Smooth muscle cell of the brain vasculature (primary cell): ENCODE measurements around the gene MAEA.
A peak's percentile ranks its signal among the peaks of the same experiment; 100 is the strongest.

ENCODE experiments used
- DNase-seq: peaks from one replicate; pipeline ENCODE4 v3.0.0-alpha.2; 2012; ENCODE audit warnings: low read depth, low spot score

MAEA gene

GRCh38 chr4:1289207-1290164 lies at the start of gene MAEA:
MAEA (plus strand) TSS chr4:1289891; CDS start chr4:1289914, 23 bp downstream.
- peak; percentile 87 for DNase-seq

- no peak for DNase-seq
These were observed 49.8 kb upstream of the MAEA start for GRCh38 chr4:1239950-1240307.

- DNase-seq = no peak
These were observed 48.8 kb upstream of the MAEA start for GRCh38 chr4:1240721-1241465.

DNA sequence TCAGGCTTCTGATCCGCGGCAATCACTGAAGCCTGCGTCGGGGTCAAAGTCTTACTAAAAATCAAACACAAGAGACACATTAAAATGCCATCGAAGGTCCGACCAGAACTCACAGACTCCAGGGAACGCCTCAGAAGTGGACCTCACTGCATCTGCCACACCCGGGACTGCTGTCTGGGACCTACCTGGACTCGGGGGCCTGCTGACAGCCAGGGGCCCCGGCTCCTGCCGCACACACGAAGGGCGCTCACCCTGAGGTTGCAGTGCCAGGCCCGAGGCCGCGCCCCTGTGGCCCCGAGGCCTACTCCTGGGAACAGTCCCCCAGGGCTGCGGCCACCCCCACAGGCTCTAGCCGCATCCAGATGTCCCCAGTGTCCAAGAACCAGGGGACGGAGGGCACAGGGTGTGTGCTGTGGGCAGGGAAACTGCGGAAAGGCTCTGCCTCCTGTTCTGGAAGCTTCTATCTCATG lies 48.2 kb upstream of the MAEA start:
- DNase-seq = no peak

DNA sequence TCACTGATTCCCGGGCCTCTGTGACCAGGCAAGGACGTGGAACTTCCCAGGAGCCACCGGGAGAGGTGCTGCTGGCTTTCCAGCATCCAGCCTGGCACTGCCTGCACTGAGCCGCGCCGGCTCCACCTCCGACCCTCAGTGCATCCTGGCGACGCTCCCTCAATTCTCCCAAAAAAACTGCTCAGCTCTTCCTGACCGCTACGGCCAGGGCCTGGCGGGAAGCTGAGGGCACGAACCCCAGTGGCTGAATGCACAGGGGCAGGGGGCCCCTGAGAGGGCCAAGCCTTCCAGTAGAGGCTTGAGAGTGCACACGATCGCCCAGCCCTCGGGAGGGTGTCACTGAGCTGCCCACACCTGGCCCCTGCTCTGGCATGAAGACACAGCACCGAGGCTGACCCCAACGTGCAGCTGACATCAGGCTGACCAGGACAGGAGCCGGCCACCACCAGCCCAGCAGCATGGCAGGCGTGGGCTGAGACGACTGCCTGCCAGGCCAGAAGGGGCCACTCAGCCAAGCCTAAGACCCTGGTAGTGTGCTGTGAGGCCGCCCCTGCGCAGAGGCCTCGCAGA lies 47.7 kb upstream of the MAEA start:
- DNase-seq = no peak

- no peak for DNase-seq
These were observed 46.9 kb upstream of the MAEA start for GRCh38 chr4:1242506-1243450.

DNA sequence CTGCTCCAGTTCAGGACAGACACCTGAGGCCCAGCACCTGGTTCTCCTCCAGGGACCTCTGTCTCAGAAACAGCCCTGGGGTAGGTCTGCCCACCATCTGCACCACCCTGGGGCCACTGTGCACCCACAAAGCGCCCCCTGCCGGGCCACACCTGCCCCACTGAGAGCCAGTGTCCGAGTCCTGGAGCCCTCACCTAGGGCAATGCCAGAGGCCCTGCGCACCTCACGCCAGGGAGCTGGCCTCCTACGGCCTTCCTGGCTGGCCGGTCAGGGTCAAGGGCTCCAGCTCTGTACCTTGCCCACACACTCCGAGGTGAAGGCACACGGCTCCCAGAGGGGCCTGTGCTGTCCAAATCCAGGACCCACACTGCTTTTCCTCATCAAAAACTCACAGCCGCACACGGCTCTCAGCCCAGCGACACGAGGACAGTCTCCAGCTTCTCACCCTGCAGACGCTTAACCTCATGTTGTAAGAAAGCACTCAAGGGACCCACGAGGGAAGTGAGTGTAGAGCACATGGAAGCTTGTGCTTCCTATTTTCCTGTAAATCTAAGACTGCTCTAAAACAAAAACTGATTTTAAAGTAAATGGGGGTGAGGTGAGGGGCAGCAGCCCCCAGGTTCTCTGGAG lies 46.1 kb upstream of the MAEA start:
- no peak for DNase-seq

GRCh38 chr4:1244081-1244977 lies 45.4 kb upstream of the MAEA start:
- DNase-seq = no peak

GRCh38 chr4:1244978-1245471 lies 44.7 kb upstream of the MAEA start:
- no peak for DNase-seq

GRCh38 chr4:1245481-1246051 lies 44.1 kb upstream of the MAEA start:
- DNase-seq = no peak

DNA sequence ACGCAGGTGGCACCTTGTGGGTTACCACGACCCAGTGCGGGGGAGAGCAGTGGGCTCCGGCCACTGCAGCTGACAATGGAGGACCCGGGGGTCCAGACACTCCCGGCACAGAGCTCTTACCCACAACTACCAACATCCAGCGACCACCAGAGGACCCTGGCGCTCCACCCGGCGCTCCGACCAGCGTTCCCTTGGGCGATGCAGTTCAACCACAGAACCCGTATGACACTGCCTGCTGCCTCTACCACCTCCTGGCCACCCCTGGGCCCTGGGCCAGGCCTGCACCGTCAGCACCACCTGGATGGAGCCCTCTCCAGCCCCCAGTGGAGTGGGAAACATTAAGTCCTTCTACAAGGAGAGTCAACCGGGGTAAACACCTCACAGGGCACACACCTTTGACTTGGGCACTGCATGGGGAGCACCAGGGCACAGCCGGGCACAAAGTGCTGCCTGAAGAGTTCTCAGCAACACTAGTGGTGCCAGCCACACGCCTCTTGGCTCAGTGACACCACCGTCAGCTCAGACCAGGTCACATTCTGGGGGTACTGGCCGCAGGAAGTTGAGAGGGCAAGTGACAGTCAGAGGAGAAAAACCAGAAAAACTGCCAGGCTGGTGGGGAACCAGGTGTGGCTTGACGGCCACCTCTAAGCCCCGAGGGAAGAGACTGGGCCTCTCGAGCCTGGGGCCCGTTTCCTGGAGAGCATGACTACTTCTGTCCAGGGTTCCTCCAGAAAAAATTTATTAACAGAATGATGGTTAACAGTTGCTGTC lies 43.4 kb upstream of the MAEA start:
- DNase-seq = no peak

GRCh38 chr4:1246901-1247863 lies 42.5 kb upstream of the MAEA start:
- no peak for DNase-seq

GRCh38 chr4:1247864-1248244 lies 41.8 kb upstream of the MAEA start:
- DNase-seq = no peak

DNA sequence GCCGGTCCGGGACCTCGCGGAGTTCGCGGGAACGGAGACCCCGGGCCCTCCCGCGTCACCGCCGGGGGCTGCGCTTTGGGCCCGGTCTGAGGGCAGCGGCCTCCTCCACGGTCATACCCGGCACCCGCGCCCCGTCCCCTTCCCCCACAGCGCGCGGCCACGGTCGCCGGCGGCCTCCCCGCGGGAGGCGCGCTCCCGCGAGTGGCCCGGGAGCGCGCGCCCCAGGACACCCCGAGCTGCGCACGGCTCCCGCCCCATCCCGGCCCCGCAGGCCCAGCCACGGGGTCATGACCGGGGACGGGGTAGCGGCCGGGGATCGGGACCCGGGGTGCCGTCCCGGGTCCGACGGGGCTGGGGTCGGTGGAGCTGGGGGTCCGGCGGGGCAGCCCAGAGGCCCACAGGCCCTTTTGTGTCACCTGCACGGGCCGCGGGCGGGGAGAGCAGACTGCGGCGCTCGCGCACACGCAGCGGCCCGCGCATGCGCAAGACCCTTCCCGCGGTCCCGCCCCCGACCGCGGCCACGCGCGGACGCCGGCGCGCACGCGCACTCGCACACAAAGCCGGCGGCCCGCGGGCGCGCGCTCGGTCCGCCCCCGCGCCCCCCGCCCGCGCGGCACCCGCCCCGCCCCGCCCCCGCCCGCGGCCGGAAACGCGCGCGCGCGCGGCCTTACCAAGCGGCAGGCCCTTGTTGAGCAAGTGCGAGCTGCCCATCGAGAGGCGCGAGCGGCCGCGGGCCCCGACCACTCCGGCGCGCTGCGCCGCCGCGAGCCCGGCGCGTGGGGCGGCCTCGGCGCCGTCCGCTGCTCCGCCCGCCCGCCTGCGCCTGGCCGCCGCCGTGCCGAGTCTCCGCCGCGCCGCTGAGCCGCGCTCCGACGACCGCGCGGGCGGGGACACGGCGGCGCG lies 41.2 kb upstream of the MAEA start, which contains the start of gene CTBP1:
Gene CTBP1 (minus strand): TSS at position 886 of the 903 bp plus-strand sequence. CDS start 7,799 bp downstream, outside the sequence.
- no peak for DNase-seq

GRCh38 chr4:1249148-1249730 lies 40.5 kb upstream of the MAEA start:
- DNase-seq = peak; percentile 79
